CD4-positive, alpha-beta T cell treated with Interleukin-15 for 4 hours (primary cell): ENCODE measurements around the gene FAM13A.

Source experiments
- DNase-seq: peaks from one replicate; pipeline ENCODE4 v3.0.0-alpha.2; 2020; ENCODE audit warnings: low spot score

FAM13A gene

DNA sequence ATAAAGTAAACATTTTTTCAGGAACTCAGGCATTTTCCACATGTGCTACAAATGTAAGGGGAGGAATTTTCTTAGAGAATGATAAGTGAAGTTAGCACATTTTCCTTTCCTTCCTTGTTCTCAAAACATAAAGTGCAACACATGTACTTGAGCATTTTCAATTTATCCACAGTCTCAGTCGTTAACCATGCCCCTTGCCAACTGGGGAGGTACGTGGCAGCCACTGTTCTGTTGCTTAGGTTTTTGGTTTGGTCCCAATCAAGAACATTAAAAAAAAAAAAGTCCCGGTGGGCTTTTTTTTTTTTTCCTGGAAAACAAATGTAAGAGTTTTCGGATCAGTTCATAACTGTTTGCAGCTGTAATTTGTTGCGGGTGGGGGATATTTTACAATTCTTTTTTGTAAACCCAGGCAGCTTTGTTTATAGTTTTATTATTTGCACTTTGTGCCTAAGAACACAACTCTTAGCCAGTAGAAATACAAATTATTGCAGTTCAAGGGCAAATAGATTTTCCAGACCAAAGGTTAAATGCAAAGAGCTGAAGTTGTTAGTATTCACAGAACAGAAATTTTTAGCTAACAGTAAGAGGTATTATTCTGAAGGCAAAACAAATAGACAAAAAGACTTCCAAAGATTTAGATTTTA is 247.3 kb downstream of the FAM13A start:
- no peak for DNase-seq

DNA sequence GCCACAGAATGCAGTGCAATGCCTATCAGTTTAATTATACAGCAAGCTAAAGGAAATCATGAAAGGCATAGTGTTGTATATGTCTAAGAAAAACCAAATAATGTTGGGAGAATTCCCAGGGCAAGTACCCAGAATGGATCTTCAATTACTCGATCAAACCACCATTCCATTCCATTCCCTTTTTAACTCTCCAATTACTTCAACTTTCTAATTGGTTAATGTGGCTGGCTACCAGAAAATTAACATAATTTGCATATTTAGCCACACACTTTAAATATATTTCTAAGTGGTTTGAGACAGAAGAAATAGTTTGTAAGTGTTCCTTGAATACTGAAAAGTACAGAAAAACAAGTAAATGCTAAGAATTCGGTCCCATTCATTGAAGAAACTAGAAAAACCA is 247.9 kb downstream of the FAM13A start:
- no peak for DNase-seq

DNA sequence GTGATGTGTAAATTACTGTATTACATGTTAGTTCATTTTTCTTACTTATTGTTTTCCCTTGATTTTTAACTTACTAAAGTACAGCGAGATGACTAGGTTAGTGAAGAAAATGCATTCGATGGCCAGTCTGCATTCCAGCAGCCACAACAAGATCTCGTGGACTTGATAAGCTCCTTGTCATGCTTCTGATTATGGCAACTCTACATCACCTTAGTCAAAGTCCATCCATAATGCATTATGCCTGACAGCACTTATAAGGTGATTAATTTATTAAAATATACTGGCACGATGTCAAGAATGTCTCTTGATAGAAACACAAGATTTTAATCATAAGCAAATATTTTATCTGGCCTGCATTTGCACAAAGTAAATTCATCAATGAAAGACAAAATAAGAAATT is 249.5 kb downstream of the FAM13A start:
- DNase-seq, result no peak

DNA sequence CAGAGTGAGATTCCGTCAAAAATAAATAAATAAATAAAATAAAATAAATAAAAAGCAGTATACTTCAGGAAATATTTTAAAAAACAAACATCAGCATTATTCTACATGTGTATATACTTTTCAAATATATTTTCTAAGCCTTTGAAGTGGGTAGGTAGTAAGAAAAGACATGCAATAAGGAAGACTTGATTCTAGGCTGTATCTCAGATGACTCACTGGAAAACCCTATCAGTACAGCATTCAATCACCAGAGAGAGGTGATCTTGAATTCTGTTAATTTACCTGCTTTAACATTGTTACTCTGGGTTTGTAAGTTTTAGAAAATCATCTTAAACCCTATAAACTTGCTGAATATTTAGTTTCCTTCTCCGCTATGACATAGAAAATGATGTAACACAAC is 252.8 kb downstream of the FAM13A start:
- no peak for DNase-seq

DNA sequence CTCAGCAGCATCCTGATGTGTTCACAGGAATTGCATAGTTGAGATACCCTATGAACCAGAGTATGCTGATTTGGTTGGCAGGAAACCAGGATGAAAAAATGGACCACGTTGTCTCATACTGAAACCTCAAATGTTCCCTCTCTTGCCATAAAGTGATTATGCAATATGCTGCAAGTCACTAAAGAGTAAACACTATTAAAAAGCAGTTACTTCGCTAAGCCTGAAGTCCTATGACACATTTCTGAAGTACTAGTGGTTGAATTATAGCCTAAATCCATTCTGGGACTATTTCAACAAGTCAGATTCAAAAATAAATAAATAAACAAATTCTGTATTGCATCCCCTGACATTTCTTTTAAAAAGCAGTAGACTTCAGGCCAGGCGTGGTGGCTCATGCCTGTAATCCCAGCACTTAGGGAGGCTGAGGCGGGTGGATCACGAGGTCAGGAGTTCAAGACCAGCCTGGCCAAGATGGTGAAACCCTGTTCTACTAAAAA is 253.3 kb downstream of the FAM13A start:
- no peak for DNase-seq

DNA sequence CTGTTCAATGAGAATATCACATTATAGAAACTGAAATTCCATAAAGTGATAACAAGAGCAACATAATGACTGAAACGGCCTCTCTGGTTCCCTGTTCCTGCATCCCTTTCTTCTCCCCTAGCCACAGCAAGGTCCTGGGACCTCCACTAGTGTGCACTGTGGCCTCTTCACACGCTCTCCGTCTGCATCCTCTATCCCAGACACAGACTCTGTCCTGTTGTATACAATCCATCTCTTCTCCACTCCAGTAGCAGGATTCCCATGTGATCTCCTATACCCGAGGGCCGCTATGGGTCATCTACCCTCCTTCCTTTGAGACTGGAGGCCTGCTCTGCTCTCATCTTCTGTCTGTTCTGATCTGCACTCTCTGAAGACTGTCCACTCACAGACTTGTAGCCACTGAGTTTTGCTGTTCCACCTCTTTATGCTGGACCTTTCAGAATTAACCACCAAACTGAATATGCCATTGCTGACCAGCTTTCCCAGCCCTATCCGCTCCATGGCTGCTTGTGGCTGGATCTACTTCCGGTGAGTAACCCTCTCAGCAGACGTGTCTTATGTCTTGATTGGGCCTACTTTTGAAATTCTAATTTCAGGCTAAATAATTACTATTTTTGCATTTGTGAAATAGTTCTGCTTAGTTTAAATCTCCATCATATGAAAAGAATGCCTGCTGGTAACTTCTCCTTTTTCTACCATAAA is 254.2 kb downstream of the FAM13A start:
- no peak for DNase-seq

DNA sequence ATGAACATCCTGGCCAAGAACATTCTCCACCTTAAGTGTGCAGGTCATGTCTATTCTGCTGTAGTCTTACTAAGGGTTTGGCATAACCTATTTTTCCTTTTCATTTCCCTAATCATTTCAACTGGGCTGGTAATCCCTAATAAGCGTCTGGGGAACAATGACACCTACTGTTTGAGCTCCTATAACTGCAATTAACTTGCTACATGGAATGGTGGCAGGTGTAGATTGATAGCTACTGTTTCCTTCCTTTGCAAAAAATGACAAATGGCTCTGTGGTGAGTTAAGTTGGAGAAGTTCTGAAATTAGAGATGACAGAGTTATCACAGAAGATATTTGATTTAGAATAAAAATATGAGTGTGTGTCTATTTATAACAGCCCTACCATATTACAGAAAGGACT is 254.8 kb downstream of the FAM13A start:
- no peak for DNase-seq

DNA sequence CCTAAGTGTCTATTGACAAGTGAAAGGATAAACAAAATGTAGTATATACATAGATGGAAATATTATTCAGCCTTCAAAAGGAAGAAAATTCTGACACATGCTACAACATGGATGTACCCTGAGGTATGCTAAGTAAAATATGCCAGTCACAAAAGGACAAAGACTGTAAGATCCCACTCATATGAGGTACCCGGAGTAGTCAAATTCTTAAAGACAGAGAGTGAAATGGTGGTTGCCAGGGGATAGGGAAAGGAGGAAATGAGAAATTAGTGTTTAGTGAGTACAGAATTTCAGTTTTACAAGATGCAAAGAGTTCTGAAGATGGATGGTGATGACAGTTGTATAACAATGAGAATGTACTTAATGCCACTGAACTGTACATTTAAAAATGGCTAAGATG is 257.1 kb downstream of the FAM13A start:
- DNase-seq, result no peak

DNA sequence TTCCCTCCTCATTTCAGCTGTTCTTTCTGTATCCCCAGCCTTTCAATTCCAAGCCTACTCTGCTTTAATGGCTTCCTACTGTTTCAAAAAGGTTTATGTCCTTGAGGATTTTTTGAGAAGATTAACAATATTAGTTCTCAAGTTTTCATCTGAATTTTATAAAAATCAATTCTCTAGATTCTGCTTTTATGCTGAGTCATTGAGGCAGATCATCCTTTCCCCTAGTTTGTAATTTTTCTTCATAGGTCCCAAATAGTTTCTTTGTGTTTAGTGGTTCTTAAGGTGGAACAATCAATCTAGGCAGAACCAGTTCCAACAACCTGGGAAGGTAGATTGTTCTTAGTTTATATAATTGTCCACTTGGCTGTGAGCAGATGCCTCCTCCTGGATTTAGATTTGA is 259.3 kb downstream of the FAM13A start:
- no peak for DNase-seq

DNA sequence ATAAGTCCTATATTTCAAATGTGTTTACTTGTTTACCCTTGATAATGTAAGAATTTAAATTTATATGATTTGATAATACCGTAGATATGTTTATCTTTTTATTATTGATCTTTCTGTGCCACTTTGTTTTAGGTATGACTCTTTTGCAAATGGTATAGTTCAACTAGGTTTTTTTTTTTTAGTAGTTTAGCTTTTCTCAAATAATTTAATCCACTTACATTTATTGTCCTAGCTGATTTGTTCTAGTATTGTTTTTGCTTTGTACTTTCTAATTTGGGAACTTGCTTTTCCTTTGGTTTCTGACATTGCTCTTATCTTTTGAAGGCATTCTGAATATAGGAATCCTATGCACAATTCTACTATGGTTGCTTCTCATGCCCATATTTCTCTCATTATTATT is 260.4 kb downstream of the FAM13A start:
- no peak for DNase-seq

DNA sequence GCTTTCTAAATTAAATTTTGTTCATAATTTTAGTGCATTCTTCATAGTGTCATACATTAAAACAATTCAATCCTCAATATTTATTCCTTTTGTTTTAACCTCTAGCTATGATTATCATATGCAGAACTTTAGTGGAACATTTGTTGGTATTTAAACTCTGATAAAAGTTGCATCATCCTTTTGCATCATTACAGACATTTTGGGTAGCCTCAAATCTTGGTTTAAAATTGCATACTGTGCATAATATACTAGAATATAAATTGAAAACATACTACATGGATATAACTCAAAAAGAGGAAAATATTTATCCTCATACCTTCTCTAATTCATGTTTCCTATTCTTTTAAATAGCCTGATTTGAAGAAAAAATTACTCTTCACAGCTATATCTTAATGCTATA is 262.0 kb downstream of the FAM13A start:
- DNase-seq, result no peak

DNA sequence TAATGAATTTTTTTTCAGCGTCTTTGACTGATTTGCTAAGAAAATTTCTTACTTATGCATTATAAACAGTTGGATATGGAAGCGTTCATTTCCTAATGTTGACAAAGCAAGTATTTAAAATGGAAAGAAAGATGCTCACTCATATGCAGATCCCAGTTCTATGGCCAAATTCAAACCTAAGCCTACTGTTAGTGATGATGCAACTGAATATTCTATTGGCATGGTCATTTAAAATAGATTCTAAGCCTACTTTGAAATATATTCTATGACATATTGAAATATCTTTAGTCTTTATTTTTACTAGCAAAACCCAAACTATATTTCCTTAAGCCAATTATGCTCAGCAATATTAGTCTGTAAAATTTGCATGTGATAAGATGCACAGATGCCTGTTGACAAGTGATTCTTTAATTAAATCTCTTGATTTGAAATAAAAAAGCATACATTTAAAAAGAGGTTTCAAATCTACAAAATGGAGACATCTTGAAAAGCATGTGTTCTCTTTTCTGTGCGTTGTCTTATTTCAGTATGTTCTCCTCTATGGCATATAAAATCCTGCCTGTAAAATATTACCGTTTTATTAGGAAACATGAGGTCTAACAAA is 262.8 kb downstream of the FAM13A start:
- DNase-seq, result no peak

DNA sequence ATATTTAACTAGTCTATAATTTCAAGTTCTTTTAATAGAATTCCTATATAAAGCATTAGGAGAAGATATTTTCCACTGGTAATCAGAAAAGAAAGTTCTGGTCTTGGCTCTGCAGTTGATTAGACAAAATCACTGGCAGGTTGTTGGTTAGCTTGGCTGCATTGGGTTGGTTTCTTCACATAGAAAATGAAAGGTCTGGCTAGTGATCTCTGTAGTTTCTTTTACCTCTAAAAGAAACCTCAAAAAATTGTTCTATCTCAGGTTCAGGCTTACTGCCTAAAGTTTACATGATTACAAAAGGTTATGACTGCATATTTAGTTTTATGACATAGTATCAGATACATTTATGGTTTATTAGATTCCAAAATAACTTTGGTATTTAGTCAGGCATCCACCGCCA is 263.5 kb downstream of the FAM13A start:
- DNase-seq, result no peak

DNA sequence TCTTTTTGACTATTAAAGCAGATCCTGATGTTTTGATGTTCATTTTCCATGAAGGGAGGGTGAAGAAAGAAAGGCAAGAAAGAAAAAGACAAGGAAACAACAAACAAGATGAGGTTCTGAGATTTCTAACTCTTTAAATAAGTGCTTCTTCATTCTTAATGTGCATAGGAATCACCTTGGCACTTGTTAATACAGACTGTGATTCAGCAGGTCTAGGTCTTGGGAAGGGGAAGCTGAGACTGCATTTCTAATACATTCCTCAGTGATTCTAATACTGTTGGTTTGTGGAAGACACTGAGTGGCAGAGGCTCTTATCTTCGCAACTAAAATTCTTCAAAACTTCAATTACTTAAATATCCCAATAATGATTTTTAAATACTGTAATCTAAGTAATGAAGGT is 264.2 kb downstream of the FAM13A start:
- no peak for DNase-seq

DNA sequence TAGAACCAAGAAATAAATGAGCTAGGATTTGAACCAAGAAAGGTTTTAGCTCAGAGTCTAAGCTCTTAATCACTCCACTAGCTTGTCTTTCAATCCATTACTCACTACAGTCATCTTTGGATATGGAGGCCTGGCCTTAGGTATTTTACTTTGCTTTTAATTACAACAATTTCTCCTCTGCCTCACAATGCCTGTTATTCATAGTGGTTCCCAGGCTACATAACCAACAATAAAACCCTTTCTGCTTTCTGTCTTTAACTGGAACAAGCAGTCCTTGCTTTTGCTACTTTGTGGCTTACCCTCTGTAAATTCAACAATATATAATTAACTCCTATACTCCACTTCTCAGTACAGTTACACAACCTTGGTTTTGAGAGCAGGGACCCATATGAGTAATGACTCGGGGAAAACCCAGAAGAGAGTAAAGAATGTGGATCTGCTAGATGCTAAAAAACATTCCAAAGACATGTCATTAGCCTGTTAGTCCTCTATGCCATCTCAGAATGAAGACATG is 264.7 kb downstream of the FAM13A start:
- DNase-seq, result peak; percentile 4

DNA sequence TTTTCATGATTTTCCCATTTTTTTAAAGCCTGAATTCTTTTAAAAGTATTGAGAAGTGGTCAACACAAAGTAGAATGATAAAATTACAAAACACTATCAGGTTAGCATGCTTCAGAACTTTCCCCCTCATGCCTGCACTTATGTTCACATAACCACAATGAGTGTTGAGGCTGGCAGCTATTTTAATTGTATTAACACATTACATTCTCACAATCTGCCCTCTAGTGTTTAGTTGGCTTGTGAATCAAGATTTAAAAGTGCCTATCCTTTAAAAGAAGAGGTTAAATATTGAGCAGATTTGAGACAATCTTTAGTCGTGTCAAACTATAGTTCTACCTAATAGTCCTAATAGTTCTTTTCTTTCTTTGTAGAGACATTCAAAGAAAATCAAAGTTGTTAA is 265.7 kb downstream of the FAM13A start:
- DNase-seq, result no peak

DNA sequence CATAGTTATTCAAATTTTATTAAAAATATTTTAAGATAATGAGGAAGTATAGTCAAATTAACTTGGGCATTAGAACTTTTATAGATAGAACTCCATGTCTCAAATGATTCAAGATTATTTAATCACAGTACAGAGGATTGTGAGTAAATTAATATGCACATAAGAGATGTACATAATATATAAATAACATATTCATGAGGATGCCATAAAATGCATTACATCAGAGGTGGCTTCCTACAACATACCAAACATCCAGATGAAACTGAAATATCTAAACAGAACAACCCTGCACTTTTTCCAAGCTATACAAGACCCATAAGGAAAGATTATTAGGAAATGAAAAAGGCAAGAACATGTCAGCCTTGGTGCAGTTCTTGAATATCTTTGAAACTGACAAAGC is 268.1 kb downstream of the FAM13A start:
- DNase-seq, result no peak

DNA sequence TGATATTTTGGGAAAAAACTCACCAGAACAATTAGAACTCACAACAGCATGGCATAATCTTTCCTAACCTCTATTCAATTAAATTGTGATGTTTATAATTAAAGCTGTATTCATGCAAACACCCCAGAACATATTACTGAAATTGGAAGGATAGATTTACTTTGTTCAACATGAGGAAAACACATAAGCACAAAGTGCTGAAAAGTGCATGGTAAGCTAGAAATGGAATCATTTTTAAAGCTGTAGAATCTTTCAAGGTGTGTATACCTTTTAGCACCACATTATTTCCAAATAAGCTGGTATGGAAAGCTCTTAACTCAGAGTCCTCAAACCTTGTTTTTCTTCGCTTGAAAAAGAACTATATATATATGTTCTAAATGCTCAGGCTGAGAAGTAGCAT is 268.6 kb downstream of the FAM13A start:
- DNase-seq, result no peak

DNA sequence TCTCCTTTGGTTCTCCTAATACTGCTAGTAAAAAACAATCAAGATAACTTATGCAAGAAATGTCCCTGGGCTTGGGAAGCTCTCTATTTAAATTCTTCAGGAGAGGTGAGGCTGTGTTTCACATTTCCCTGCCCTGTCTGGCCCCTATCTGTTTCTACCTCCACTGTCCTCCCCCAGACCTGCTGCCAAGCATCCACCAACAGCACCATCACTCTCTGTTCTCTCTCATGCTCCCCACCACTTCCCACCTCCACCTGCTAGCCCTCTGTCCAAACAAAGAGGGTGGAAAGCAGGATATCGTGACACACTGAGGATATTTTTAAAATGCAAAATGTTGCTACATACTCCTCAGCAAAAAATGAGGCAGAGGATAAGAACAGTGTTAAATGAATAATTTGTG is 271.0 kb downstream of the FAM13A start:
- DNase-seq, result no peak

DNA sequence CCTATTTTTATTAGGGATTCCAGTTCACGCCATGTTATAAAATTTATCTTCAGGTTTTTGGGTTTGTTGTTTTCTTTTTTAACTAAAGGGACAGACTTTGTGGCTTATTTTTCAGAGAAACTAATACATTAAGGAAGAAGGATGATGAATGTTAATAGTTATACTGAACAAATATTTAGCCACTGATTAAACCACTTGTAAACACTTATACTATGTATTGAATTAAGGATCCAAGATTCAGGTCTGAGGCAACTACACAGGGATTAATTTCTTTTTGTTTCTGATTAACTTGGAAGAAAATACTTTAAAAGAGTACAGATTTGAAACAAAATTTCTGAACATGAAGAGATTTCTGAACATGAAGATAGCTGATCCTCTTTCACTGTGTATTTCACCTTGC is 276.6 kb downstream of the FAM13A start:
- DNase-seq, result no peak

DNA sequence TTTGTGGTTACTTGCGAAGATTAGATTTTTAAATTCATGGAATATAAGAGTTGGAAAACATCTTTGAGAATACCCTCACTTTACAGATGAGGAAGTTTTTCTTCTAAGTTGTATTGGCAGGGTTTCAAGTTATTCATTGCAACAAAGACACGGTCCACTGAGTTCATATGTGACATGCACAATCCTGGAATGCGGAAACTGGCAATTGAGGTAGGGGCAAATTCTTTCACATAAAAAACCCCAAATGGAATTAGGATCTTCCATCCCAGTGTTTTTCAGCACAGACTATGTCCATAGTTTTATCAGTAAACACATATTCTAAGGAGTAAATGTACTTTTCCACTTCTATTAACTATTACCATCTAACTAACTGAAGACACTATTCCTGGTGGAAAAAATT is 277.6 kb downstream of the FAM13A start:
- DNase-seq, result no peak

DNA sequence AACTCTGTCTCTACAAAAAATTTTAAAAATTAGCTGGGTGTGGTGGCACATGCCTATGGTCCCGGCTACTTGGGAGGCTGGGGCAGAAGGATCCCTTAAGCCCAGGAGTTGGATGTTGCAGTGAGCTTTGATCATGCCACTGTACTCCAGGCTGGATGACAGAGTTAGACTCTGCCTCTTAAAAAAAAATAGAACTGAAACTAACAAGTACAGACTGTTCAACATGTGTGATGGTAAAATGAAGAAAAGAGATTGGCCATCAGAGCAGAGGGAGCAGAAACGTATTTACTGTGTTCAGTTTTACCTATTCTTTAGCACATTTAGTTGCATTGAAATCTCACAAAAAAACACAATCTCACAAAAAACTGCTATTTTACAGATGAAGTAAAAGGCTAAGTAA is 281.5 kb downstream of the FAM13A start:
- DNase-seq, result no peak

DNA sequence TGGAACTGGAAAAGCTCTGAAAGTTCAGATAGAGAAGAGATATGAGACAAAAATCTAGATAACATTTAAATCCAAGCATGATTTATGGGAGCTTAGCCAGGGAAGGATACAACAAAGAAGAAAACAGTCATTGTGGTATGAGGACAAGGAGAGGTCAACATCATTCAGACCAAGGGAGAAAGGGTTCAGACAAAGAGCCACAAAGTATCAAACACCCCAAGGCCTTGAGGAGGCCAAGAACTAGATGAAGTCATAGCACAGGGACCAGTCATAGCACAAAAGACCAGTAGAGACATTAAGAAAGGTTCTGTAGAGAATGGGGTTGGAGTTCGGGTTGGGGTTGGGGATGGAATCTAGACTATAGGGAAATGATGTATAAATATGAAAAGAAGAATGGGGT is 282.0 kb downstream of the FAM13A start:
- no peak for DNase-seq
